Stimulated activated naive CD8-positive, alpha-beta T cell treated with anti-CD3 and anti-CD28 coated beads, Interleukin-15, Interleukin-2, amounts not matched to agents 100 U/mL and 50 U/mL, for 24 hours (primary cell): ENCODE results near the gene AASS.

Source experiments
- ATAC-seq: fragments of 150-1000 bp; cut with Tn5 transposase; one replicate; pipeline ENCODE4 v1.10.0; 2021
- DNase-seq: peaks from one replicate; pipeline ENCODE4 v3.0.0; 2021

AASS gene

DNA sequence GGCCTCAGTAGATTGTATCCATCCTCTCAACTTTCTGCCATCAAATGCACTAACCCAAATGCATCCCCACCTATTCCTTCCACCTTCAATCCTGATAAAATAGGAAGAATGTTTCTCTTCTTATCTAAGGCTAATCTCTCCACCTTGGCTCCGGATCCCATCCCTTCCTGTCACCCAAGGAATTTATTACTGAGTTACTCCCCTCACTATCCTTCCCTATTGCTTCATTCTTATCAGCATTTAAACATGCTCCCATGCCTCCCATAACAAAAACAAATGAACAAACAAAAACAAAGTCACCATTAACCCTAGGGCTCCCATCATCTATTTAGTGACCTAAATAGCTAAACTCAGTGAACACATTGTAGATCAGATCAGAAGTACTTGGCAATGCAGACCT, 25.3 kb downstream of the AASS start:
- ATAC-seq (no peak), DNase-seq (no peak)

GRCh38 chr7:122103064-122103463, 41.0 kb downstream of the AASS start:
- ATAC-seq, result no peak
- DNase-seq, result no peak

DNA sequence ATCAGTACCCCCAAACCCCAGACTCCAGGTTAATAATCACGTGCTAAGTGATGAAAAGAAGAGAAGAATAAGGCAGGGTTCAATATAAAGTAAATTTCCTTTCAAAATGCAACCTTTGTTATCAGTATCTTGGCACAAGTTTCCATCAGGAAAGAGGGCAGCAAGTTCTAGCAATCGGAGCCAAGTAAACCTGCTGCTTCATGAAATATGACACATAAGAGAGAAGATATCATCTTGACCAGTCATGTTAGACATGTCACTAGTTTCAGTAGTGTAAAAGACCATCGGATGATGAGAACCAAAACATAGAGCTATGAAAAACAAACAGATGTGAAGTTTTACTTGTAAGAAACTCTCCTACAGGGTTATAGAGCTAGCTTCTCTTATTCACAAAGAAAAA, 44.0 kb downstream of the AASS start:
- no peak for ATAC-seq
- DNase-seq, result no peak

DNA sequence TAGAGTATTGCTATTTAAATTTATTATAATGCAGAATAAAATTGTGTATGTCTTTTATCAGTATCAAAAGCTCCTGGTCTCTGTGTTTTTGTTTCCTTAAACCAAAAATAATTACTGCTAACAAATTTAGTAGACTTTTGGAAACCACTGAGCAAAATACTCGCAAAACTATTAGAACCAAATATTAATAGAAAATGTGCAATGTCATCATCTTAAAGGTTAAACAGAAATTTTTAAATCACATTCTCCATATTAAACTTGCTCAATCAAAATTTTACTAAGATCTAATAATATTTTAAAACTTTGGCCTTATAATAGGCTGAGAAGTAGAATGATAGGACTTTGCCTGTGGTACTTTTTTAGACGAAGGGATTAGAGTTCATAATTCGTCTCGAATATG, 48.4 kb downstream of the AASS start:
- no peak for ATAC-seq
- no peak for DNase-seq

DNA sequence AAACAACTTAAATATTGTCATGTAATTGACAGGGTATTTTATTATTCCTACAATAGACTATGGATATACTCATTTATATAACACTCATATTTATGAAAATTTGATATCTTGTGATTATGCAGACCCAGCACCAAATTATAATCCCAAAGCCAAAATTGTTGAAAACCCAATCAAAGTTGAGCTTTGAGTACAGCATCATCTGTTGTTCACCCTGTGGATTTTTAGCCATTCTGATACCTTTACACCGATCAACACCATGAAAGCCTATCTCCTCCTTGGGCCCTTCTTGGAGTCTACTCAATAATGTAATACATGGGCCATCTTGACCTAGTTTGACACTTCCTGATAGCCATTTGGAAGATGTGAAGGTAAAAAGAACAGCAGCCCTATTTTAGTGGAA, 49.5 kb downstream of the AASS start:
- ATAC-seq (no peak), DNase-seq (no peak)

DNA sequence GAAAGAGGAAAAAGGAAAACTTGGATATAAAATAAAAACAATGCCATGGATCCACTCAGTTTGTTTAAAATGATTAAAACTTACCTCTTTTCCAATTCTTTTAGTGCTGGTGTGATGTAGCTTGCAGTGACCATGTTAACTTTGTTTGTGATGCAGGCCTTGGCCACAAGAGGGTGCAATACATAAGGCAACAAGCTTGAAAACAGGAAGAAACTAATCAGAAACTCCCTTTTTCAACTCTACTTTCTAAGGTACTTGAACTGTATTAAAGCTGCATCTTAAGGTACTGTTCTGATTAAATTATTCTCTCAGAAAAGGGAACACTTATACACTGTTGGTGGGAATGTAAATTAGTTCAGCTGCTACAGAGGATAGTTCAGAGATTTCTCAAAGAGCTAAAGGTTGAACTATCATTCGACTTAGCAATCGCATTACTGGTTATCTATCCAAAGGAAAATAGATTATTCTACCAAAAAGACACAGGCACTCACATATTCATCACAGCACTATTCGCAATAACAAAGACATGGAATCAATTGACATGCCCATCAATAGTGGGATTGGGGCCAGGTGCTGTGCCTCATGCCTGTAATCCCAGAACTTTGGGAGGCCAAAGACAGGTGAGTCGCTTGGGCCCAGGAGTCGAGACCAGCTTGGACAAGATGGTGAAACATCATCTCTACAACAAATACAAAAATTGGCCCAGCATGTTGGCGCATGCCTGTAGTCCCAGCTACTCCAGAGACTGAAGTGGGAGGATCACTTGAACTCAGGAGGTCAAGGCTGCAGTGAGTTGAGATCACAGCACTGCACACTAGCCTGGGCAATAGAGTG, 50.9 kb downstream of the AASS start:
- ATAC-seq, result no peak

DNA sequence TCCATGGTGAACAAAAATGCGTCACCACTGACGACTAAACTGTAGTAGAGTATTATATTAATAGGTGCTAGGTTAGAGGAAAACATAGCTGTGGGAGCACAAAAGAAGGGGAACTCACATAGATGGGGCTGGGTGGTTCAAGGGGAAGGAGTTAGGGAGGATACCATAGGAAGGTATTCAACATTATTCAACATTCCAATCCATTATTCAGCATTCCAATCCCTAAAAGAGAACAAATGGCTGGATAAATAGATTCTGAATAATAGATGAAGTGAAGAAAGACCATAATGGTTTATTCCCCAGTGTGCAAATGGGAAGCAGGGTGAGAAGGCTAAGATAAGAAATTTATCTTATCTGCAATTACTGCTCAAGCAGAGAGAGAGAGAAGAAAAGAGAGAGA, 61.4 kb downstream of the AASS start:
- ATAC-seq, result no peak
- no peak for DNase-seq

More for the DNA sequence above, 50.9 kb downstream of the AASS start:
- peak; percentile 56 for DNase-seq

DNA sequence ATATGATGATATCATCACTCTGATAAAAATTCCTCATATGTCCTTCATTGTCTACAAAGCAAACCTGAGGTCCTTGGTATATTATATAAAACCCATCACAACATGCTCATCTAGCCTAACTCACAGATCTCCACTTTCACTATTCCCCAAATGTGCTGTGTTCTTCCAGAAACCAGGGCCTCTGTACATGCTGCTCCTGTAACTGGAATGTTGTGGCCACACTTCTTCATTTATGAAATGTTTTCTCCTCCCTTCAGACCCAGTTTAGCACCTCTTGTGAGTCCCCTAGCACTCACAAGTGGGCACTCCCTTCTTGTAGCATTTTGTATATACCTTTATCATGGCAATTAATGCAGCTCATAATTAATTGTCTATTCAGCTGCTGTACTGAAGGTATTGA, 61.9 kb downstream of the AASS start:
- ATAC-seq (no peak), DNase-seq (no peak)

DNA sequence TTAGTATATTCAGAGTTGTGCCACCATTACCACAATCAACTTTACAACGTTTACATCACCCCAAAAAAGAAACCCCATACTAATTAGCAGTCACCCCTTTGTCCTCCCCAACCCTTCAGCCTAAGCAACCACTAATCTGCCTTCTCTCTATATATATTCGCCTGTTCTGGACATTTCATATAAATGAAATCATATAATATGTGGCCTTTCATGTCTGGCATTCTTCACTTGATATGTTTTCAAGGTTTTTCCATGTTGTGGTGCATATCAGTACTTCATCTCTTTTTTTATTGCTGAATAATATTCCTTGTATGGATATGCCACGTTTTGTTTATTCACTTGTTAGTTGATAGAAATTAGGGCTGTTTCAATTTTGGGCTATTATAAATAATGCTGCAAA, 70.4 kb downstream of the AASS start:
- ATAC-seq, result no peak
- no peak for DNase-seq

GRCh38 chr7:122072924-122073599, 71.0 kb downstream of the AASS start:
- DNase-seq, result no peak
- ATAC-seq, result no peak

DNA sequence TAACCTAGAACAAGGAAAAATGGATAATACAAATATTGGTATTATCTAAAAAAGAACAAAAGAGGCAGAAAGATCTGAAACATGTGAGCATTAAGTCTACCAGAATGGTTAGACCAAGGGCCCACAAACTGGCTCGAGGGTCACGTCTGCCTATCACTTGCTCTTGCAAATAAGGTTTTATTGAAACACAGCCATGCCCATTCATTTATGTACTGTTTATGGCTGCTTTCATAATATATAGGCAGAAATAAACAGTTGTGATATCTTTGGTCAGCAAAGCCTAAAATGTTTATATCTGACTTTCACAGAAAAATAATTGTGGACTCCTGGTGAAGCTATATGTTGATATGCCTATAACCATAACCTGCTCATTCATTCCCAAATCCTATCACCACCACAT, 71.8 kb downstream of the AASS start:
- DNase-seq (no peak), ATAC-seq (no peak)

DNA sequence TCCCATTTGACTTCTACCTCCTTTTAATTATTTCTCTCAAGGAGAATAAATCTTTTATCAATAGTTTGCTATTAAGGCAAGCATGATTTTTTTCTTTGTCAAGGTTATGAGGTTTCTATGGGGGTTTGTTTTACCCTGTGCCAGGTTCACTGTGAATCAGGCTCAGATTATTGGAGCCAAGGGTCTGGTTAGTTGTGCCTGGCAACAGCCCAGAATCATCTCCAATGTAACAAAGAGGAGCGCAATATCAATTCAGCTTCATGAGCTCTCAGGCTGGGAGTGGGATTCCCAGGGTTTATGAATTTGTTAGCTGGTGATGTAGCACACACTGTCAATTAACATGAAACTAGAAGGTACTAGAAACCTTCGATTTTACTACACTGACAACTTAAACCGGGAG, 73.2 kb downstream of the AASS start:
- DNase-seq (no peak), ATAC-seq (no peak)

- no peak for ATAC-seq
Measured at GRCh38 chr7:122070062-122070461, 74.0 kb downstream of the AASS start.

GRCh38 chr7:122068999-122069398, 75.0 kb downstream of the AASS start:
- ATAC-seq, result no peak
- no peak for DNase-seq

More at GRCh38 chr7:122070062-122070461, 74.0 kb downstream of the AASS start:
- no peak for DNase-seq

GRCh38 chr7:122068046-122068445, 76.0 kb downstream of the AASS start:
- ATAC-seq, result no peak
- DNase-seq, result no peak

GRCh38 chr7:122067077-122067476, 77.0 kb downstream of the AASS start:
- ATAC-seq, result no peak
- no peak for DNase-seq

DNA sequence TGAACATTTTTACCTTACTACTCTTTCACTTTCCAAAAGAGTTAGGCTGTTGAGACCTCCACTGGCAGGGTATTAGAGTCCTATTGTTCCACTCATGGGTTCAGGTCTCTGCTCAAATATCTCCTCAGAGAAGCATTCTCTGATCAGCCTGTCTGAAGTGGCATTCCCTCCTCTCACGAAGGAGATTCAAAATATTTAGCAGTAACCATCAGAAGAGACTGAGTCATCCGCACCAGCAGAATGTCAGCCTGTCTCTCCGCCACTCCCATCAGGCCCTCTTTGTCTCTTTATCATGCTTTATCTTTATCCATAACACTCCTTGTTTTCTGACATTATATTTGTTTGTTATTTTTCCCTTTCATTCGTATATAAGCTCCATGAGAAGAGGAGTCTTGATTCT, 79.1 kb downstream of the AASS start:
- ATAC-seq, result no peak

GRCh38 chr7:122063146-122063545, 80.9 kb downstream of the AASS start:
- no peak for ATAC-seq
- no peak for DNase-seq

More for the DNA sequence above, 79.1 kb downstream of the AASS start:
- no peak for DNase-seq

GRCh38 chr7:122059542-122059941, 84.5 kb downstream of the AASS start:
- ATAC-seq (no peak), DNase-seq (no peak)

DNA sequence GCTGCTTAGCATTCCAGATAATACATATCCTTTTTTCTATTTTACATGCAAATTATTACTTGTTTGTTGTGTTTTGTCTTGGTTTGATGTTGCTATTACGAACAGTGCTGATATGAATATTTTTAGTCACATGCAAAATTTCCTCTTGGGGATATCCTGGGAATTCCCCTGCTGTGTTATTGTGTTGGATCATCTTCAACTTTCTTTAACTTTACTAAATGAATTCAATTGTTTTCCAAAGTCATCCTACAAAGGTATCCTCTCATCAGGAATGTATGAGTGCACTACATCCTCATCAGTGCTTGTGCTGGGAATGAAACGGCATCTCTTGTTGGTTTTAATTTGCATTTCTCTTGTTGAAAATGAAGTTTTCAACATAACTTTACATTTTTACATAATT, 87.1 kb downstream of the AASS start:
- ATAC-seq (no peak), DNase-seq (no peak)

GRCh38 chr7:122055073-122055472, 89.0 kb downstream of the AASS start:
- ATAC-seq (no peak), DNase-seq (no peak)

- DNase-seq, result no peak
- ATAC-seq, result no peak
Measured at GRCh38 chr7:122054393-122054792, 89.7 kb downstream of the AASS start.

DNA sequence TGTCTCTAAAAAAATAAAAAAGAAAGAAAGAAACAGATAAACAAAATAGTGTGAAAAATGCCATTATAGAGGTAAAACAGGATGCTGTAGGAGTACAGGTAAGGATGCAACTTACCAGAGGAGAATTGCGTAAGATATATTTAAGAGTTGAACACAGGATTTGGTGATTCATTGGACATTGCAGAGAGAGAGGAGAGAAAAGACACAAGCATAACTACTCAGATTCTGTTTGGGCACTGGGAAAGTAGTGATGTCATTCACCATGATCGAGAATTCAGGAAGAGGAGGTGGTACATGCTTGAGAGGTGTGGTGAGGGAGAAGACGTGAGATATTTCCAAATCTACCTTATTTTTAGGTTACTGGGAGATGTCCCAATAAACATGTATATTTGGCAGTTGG, 97.6 kb downstream of the AASS start:
- no peak for ATAC-seq
- no peak for DNase-seq

- ATAC-seq (no peak), DNase-seq (no peak)
Measured at GRCh38 chr7:122040147-122040546, 103.9 kb downstream of the AASS start.
